ENCODE measurements around the gene SERPINA12.

SERPINA12 gene

GRCh38 chr14:94542811-94543440 lies 33.7 kb upstream of the SERPINA12 start:
- no peak for TF ChIP-seq EZH2 (IDR thresholded peaks at IDR 0.05; ENCODE audit: borderline replicate concordance, low read length)
- TF ChIP-seq, protein P1, sequence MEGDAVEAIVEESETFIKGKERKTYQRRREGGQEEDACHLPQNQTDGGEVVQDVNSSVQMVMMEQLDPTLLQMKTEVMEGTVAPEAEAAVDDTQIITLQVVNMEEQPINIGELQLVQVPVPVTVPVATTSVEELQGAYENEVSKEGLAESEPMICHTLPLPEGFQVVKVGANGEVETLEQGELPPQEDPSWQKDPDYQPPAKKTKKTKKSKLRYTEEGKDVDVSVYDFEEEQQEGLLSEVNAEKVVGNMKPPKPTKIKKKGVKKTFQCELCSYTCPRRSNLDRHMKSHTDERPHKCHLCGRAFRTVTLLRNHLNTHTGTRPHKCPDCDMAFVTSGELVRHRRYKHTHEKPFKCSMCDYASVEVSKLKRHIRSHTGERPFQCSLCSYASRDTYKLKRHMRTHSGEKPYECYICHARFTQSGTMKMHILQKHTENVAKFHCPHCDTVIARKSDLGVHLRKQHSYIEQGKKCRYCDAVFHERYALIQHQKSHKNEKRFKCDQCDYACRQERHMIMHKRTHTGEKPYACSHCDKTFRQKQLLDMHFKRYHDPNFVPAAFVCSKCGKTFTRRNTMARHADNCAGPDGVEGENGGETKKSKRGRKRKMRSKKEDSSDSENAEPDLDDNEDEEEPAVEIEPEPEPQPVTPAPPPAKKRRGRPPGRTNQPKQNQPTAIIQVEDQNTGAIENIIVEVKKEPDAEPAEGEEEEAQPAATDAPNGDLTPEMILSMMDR (IDR thresholded peaks at IDR 0.05; ENCODE audit: low read length) = no peak
- Histone ChIP-seq H3K4me3 (ENCODE audit: low read depth, low read length, poor library complexity, severe bottlenecking) (no peak overlapping the region), H4K20me1 (ENCODE audit: insufficient read depth, low read length) (no peaks in the 10 kb centered on the region), H3K9me2 (ENCODE audit: low read depth, low read length) (no peaks in the 10 kb centered on the region), H3K9me3 (ENCODE audit: low read length) (no peaks in the 10 kb centered on the region), H3K27me3 (ENCODE audit: insufficient read depth, low read length) (no peaks in the 10 kb centered on the region), H3F3A (ENCODE audit: insufficient read depth, low read length) (no peaks in the 10 kb centered on the region), H3K79me2 (ENCODE audit: insufficient read depth, low read length) (no peaks in the 10 kb centered on the region), H3K27ac (ENCODE audit: low read depth, low read length, poor library complexity, severe bottlenecking) (no peak overlapping the region), H2AFZ (ENCODE audit: low read length) (no peak overlapping the region), H3K4me2 (ENCODE audit: low read length) (no peak overlapping the region), H3K4me1 (ENCODE audit: insufficient read depth, low read length, severe bottlenecking) (no peaks in the 10 kb centered on the region), H3K9ac (ENCODE audit: low read length) (no peak overlapping the region), H3K36me3 (ENCODE audit: insufficient read depth, low read length) (no peaks in the 10 kb centered on the region)

GRCh38 chr14:94542111-94542810 lies 33.0 kb upstream of the SERPINA12 start:
- Histone ChIP-seq H4K20me1 (ENCODE audit: insufficient read depth, low read length) (no peaks in the 10 kb centered on the region), H3K4me2 (ENCODE audit: low read length) (no peak overlapping the region), H2AFZ (ENCODE audit: low read length) (no peak overlapping the region), H3K79me2 (ENCODE audit: insufficient read depth, low read length) (no peaks in the 10 kb centered on the region), H3F3A (ENCODE audit: insufficient read depth, low read length) (no peaks in the 10 kb centered on the region), H3K27me3 (ENCODE audit: insufficient read depth, low read length) (no peaks in the 10 kb centered on the region), H3K4me1 (ENCODE audit: insufficient read depth, low read length, severe bottlenecking) (no peaks in the 10 kb centered on the region), H3K9me2 (ENCODE audit: low read depth, low read length) (no peaks in the 10 kb centered on the region), H3K4me3 (ENCODE audit: low read depth, low read length, poor library complexity, severe bottlenecking) (no peak overlapping the region), H3K36me3 (ENCODE audit: insufficient read depth, low read length) (no peaks in the 10 kb centered on the region), H3K9me3 (ENCODE audit: low read length) (no peaks in the 10 kb centered on the region), H3K9ac (ENCODE audit: low read length) (no peak overlapping the region), H3K27ac (ENCODE audit: low read depth, low read length, poor library complexity, severe bottlenecking) (no peak overlapping the region)
- no peak for TF ChIP-seq EZH2 (IDR thresholded peaks at IDR 0.05; ENCODE audit: borderline replicate concordance, low read length)
- TF ChIP-seq, protein P1 (IDR thresholded peaks at IDR 0.05; ENCODE audit: low read length) = no peak

DNA sequence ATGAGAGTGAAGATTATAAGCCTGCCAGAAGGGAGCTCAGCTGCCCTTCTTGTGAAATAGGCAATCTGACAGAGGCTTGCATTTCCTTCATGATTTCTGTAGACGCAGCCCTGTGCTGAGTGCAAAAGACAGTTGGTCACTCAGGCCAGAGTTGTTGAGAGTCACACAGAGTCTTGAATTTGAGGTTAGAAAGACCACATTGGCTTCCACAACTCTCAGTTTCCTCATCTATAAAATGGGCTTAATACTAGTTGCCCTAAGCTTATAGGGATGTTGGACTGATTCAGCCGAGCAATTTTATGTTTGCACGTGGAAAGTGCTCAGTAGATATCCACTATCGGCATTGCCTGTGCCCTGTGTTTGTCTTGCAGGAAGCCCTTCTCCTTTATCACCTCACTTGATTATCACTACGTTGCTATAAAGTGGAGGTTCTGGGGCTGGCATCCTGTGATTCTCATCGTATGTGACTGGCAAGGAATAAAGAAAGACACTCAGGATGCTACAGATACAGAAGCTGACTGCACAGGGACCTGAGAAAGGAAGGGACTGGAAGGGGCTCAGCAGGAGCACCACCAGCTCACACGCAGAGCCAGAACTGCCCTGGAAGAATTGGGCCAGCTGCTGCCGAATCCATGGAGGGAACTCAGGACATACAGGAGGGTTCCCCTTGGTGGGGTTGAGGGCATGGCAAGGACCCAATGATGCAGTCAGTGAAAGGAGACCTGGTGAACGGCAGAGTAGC lies 32.1 kb upstream of the SERPINA12 start:
- no peak overlapping the region for H3K4me2 ChIP-seq (ENCODE audit: low read length)
- no peaks in the 10 kb centered on the region for H3K27me3 ChIP-seq (ENCODE audit: insufficient read depth, low read length)
- no peak for TF ChIP-seq EZH2 (IDR thresholded peaks at IDR 0.05; ENCODE audit: borderline replicate concordance, low read length)
- TF ChIP-seq, protein P1 (IDR thresholded peaks at IDR 0.05; ENCODE audit: low read length) = no peak
- H2AFZ ChIP-seq (ENCODE audit: low read length) = no peak overlapping the region
- no peaks in the 10 kb centered on the region for H3F3A ChIP-seq (ENCODE audit: insufficient read depth, low read length)
- H3K9me2 ChIP-seq (ENCODE audit: low read depth, low read length) = no peaks in the 10 kb centered on the region
- H3K79me2 ChIP-seq (ENCODE audit: insufficient read depth, low read length) = no peaks in the 10 kb centered on the region
- no peak overlapping the region for H3K4me3 ChIP-seq (ENCODE audit: low read depth, low read length, poor library complexity, severe bottlenecking)
- no peaks in the 10 kb centered on the region for H4K20me1 ChIP-seq (ENCODE audit: insufficient read depth, low read length)
- no peak overlapping the region for H3K9ac ChIP-seq (ENCODE audit: low read length)
- H3K4me1 ChIP-seq (ENCODE audit: insufficient read depth, low read length, severe bottlenecking) = no peaks in the 10 kb centered on the region
- no peak overlapping the region for H3K27ac ChIP-seq (ENCODE audit: low read depth, low read length, poor library complexity, severe bottlenecking)
- H3K9me3 ChIP-seq (ENCODE audit: low read length) = no peaks in the 10 kb centered on the region
- no peaks in the 10 kb centered on the region for H3K36me3 ChIP-seq (ENCODE audit: insufficient read depth, low read length)
